HL-60 (cell line): ENCODE data around the gene SEMA3B.

Source experiments
- DNase-seq, 2 experiments: peaks; one replicate each; pipeline ENCODE4 v3.0.0-alpha.2; 2010 to 2020; ENCODE audit warnings: low read depth in 1 of 2, low spot score in 1 of 2
- H3K27ac ChIP-seq: fragments of 250-450 bp; sonication (Bioruptor Pico); replicated peaks from 2 replicates; pipeline ENCODE4 v1.5.1; 2020; ENCODE audit warnings: mild to moderate bottlenecking, moderate library complexity
- H3K27me3 ChIP-seq: fragments of 250-450 bp; sonication (Bioruptor Pico); 2 replicates; pipeline ENCODE4 v1.5.1; 2021; ENCODE audit warnings: mild to moderate bottlenecking, moderate library complexity; ENCODE audit not compliant: insufficient read depth, poor library complexity, severe bottlenecking
- H3K4me3 ChIP-seq: replicated peaks from 2 replicates; pipeline ENCODE4 v1.5.1; 2011; ENCODE audit warnings: mild to moderate bottlenecking, control low read depth, low read length; ENCODE audit not compliant: insufficient read depth
- GABPA ChIP-seq: IDR thresholded peaks from 2 replicates; pipeline ENCODE4 v1.6.1; 2012; ENCODE audit warnings: low read depth
- POLR2AphosphoS5 ChIP-seq: IDR thresholded peaks from 2 replicates; pipeline ENCODE4 v1.6.1; 2012; ENCODE audit warnings: low read depth
- REST ChIP-seq: IDR thresholded peaks from 2 replicates; pipeline ENCODE4 v1.6.1; 2012; ENCODE audit warnings: low read depth; ENCODE audit not compliant: insufficient replicate concordance
- SPI1 ChIP-seq: IDR thresholded peaks from 2 replicates; pipeline ENCODE4 v1.6.1; 2012; ENCODE audit warnings: low read depth, mild to moderate bottlenecking, borderline replicate concordance
- TF ChIP-seq, protein P1 (sequence below): IDR thresholded peaks from one replicate; pipeline ENCODE4 v1.5.1; 2011; ENCODE audit warnings: low read length, control low read depth, inconsistent platforms; ENCODE audit not compliant: insufficient read depth

The SEMA3B gene

GRCh38 chr3:50237754-50238548, 31.0 kb upstream of the SEMA3B start:
- Histone ChIP-seq H3K27me3 (no peaks in the 10 kb centered on the region), H3K4me3 (peak overlapping the region; percentile 92), H3K27ac (peak overlapping the region; percentile 84)
- TF ChIP-seq REST (peak; percentile 29), POLR2AphosphoS5 (peak; percentile 59), GABPA (peak; percentile 76), SPI1 (peak; percentile 72; the same call in 1 of the 2 replicates)
- TF ChIP-seq, protein P1, sequence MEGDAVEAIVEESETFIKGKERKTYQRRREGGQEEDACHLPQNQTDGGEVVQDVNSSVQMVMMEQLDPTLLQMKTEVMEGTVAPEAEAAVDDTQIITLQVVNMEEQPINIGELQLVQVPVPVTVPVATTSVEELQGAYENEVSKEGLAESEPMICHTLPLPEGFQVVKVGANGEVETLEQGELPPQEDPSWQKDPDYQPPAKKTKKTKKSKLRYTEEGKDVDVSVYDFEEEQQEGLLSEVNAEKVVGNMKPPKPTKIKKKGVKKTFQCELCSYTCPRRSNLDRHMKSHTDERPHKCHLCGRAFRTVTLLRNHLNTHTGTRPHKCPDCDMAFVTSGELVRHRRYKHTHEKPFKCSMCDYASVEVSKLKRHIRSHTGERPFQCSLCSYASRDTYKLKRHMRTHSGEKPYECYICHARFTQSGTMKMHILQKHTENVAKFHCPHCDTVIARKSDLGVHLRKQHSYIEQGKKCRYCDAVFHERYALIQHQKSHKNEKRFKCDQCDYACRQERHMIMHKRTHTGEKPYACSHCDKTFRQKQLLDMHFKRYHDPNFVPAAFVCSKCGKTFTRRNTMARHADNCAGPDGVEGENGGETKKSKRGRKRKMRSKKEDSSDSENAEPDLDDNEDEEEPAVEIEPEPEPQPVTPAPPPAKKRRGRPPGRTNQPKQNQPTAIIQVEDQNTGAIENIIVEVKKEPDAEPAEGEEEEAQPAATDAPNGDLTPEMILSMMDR = no peak
- DNase-seq = peak in 1 of 2 experiments; percentile 94

DNA sequence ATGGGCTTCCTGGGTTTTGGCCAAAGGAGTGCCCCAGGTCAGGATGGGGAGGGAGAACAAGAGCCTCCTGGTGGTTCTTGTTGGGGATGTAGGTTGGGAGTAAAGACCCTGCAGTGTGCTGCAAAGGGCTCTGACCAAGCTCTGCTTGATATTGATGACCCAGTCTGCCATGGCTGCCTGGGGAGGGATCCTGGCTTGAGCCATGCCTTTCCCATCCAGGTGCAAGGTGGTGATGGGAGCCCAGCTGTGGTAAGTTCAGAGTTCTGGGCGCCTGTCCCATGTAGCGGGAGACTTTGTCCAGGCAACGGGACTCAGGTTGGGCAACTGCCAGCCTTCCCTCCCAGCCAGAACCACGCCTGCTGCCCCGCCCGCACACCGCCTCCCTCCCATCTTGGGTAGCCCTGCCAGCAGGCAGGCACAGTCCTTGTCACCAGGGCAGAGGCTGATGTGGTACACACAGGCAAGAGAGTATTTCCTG, 30.4 kb upstream of the SEMA3B start:
- TF ChIP-seq, protein P1 = no peak
- no peak for TF ChIP-seq SPI1
- no peak for TF ChIP-seq REST
- 0 out of 2 replicates have a peak, but pooled peaks have one; percentile 20 for TF ChIP-seq POLR2AphosphoS5
- TF ChIP-seq GABPA = no peak
- H3K4me3 ChIP-seq = peak overlapping the region; percentile 92
- peak in 1 of 2 experiments; percentile 84 for DNase-seq
- H3K27ac ChIP-seq = peak overlapping the region; percentile 84
- H3K27me3 ChIP-seq = no peaks in the 10 kb centered on the region

- Histone ChIP-seq H3K27me3 (no peaks in the 10 kb centered on the region), H3K27ac (peak overlapping the region; percentile 84), H3K4me3 (no peak overlapping the region)
- no peak for DNase-seq
- TF ChIP-seq GABPA = no peak
- TF ChIP-seq, protein P1 = no peak
Measured at GRCh38 chr3:50239649-50240048, 29.3 kb upstream of the SEMA3B start.
